Liver (tissue), 3 donors: ENCODE measurements around the gene KHSRP.

ENCODE experiments used
- CTCF ChIP-seq: fragments of 150-350 bp; IDR thresholded peaks from 2 replicates; pipeline ENCODE4 v1.5.1; 2017; ENCODE audit warnings: improper control_type of control experiment, low read depth, low read length; ENCODE audit not compliant: missing input control
- EGR1 ChIP-seq, 2 donors: IDR thresholded peaks; 2 replicates each; pipeline ENCODE4 v1.6.1; 2016 to 2018; ENCODE audit warnings: antibody characterized with exemption in 2 of 2, low read depth in 2 of 2
- donor health status: healthy.
- donor health status: healthy.

DNA sequence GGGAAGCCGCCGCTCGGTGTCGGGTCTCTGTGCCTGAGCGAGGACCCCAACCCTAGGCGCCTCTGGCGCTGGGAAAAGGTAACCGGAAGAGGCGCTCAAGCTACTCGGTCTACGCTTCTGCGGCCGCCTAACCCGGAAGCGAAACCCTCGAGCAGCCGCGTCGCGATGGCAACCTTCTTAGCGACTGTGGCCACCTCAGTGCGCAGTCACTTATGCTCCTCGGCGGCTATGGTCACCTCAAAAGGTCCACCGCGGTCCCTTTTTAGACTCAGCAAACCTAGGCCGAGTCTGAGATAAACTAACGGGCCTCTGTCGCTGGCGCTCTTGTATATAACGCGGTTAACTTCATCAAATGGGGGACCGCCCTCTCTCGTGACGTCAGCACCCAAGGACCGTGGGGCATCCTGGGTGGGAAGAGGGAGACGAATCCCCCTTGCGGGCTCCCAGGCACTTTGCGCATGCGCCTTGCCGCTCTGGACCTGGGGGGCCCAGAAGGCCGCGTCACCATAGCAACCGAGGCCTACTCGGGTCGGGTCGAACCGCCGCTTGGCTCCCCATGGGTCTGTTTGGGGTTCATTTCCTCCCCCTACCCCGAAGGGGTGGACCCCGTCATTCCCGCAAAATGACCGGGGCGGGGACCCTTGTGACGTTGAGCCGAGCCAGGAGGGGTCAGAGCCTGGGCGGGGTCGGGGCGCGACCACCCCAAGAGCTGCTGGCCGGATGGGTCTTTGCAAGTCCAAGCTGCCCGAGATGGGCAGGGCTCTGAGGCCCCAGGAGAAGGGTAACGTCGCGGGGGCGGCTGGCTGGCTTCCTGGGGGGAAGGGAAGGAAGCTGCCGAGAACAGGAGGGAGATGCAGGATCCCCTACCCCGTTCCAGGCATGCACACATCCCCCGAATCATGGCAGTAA lies 31.3 kb downstream of the KHSRP start, which contains the start of gene GTF2F1:
- TF ChIP-seq EGR1 (IDR thresholded peaks at IDR 0.05; ENCODE audit: low read depth in 2 of 2) (peak in 1 of 2 donors; percentile 44), CTCF (no peak)
